ENCODE results near the gene RBM19. TPM values are rescaled to one million over a fixed set of nuclear protein-coding genes. Genes with fewer than 3 reads are reported as not detected.

The RBM19 gene
- total and polyA plus RNA-seq, 2 of the 4 experiments (the other 2 are of a cell fraction), result 18.7 to 19.2 TPM

GRCh38 chr12:113958108-113958507, 8.0 kb downstream of the RBM19 start:
- Histone ChIP-seq H3K27ac (ENCODE audit: insufficient read depth, low read length) (no peak overlapping the region), H3K27me3 (ENCODE audit: control insufficient read depth, insufficient read depth, low read length) (no peaks in the 10 kb centered on the region), H3K4me2 (ENCODE audit: low read depth, low read length) (no peak overlapping the region), H3K4me3 (ENCODE audit: insufficient read depth, low read depth, low read length) (no peak overlapping the region), H3K18ac (ENCODE audit: low read depth, low read length) (no peak overlapping the region), H3K14ac (replicated peaks; ENCODE audit: low read depth, low read length) (no peak overlapping the region), H3K9ac (ENCODE audit: low read depth, low read length) (no peak overlapping the region), H3K36me3 (ENCODE audit: control insufficient read depth, insufficient read depth, low read length) (peaks cover 59% of the 10 kb centered on the region), H2BK5ac (ENCODE audit: low read depth, low read length, poor library complexity, severe bottlenecking) (no peak overlapping the region), H3K23ac (ENCODE audit: low read depth, low read length) (no peak overlapping the region), H3K9me3 (ENCODE audit: control insufficient read depth, insufficient read depth, low read length) (no peaks in the 10 kb centered on the region), H2AFZ (replicated peaks; ENCODE audit: low read length, poor library complexity) (no peak overlapping the region), H2BK20ac (ENCODE audit: low read depth, low read length) (no peak overlapping the region), H3K9me1 (ENCODE audit: insufficient read depth, low read length) (no peaks in the 10 kb centered on the region), H3K56ac (ENCODE audit: extremely low read depth, insufficient read depth, low read length) (no peak overlapping the region), H4K5ac (ENCODE audit: low read depth, low read length) (no peak overlapping the region), H4K8ac (ENCODE audit: low read depth in 2 of 2, low read length in 2 of 2) (no peak overlapping the region), H3K79me1 (ENCODE audit: low read depth in 1 of 2, low read length in 2 of 2) (0 out of 4 replicates have a peak, but pooled peaks cover 0 to 11% of the 10 kb centered on the region in 2 experiments), H3K4ac (ENCODE audit: low read depth, low read length) (no peak overlapping the region), H2BK120ac (ENCODE audit: low read depth, low read length) (no peak overlapping the region), H4K91ac (ENCODE audit: insufficient read depth, low read depth, low read length) (no peak overlapping the region), H2BK15ac (ENCODE audit: low read depth, low read length) (no peak overlapping the region), H4K20me1 (ENCODE audit: insufficient read depth, low read length) (no peaks in the 10 kb centered on the region), H3K4me1 (ENCODE audit: control insufficient read depth, insufficient read depth, low read length) (no peaks in the 10 kb centered on the region), H2AK5ac (ENCODE audit: low read depth, low read length) (no peak overlapping the region), H2AK9ac (replicated peaks; ENCODE audit: low read depth, low read length, poor library complexity) (no peak overlapping the region)
- DNase-seq (no peak), ATAC-seq (ENCODE audit: low read depth) (no peak)
- dilution Hi-C loops (cut with HindIII; ENCODE audit: low sequenced_read_pairs, unreplicated experiment), result no loop called here
- CTCF ChIA-PET, result interaction anchor here (0.6 kb wide), 1 partner anchor 1244 kb away, joined by 3 read pairs; no protein-coding TSS in a partner anchor
- TF ChIP-seq RFX5 (IDR thresholded peaks at IDR 0.05; ENCODE audit: low read depth, low read length) (no peak), RCOR1 (IDR thresholded peaks at IDR 0.05; ENCODE audit: insufficient replicate concordance, low read length) (no peak), FOS (IDR thresholded peaks at IDR 0.05; ENCODE audit: low read depth, low read length) (no peak), NFE2L2 (IDR thresholded peaks at IDR 0.05; ENCODE audit: low read depth, low read length) (no peak)
- in situ Hi-C loops (cut with MboI; ENCODE audit: low sequenced_read_pairs), result no loop called here
- BruUV-seq (replicated peaks), result no TSS peak
- WGBS, 2 experiments (ENCODE audit: extremely low coverage in 2 of 2, insufficient read length in 1 of 2), result 67% methylated on average over 1 of the region's 5 CpGs; no CpG with 5 or more reads in 1 of the 2 experiments
- intact Hi-C loops (cut with micrococcal nuclease), result no loop called here
- POLR2A ChIA-PET (ENCODE audit: unreplicated experiment), result no interaction called here
